Chondrocyte (in vitro differentiated cells): Measurements from ENCODE around the gene MRPL43. TPM values are rescaled to one million over a fixed set of nuclear protein-coding genes. Genes with fewer than 3 reads are reported as not detected.

Source experiments
- DNase-seq: peaks from one replicate; pipeline ENCODE4 v3.0.0; 2021; ENCODE audit warnings: mixed read lengths, low spot score
- H3K27ac Mint-ChIP-seq: one replicate; pipeline ENCODE4 v1.8.0; 2021; ENCODE audit warnings: mild to moderate bottlenecking, moderate library complexity, mixed read lengths; ENCODE audit not compliant: unreplicated experiment
- H3K27me3 Mint-ChIP-seq: 2 replicates; pipeline ENCODE4 v1.8.0; 2021; ENCODE audit warnings: low read depth, mixed read lengths
- H3K36me3 Mint-ChIP-seq: 2 replicates; pipeline ENCODE4 v1.8.0; 2021; ENCODE audit warnings: low read depth, mixed read lengths
- H3K4me1 Mint-ChIP-seq: 2 replicates; pipeline ENCODE4 v1.8.0; 2021; ENCODE audit warnings: low read depth, mild to moderate bottlenecking, mixed read lengths
- H3K4me3 Mint-ChIP-seq: one replicate; pipeline ENCODE4 v1.8.0; 2021; ENCODE audit warnings: mild to moderate bottlenecking, moderate library complexity, mixed read lengths; ENCODE audit not compliant: unreplicated experiment
- H3K9me3 Mint-ChIP-seq: 2 replicates; pipeline ENCODE4 v1.8.0; 2021; ENCODE audit warnings: low read depth, mixed read lengths
- total RNA-seq: library from RNA; stranded (reverse); gene quantifications from 3 replicates; pipeline ENCODE4 v1.2.1, GENCODE V29; 2021
- TF ChIP-seq, protein P1 (sequence below): fragments of 200-600 bp; sonication (generic); IDR thresholded peaks from 2 replicates; pipeline ENCODE4 v1.5.0; 2021; ENCODE audit warnings: antibody characterized with exemption, mild to moderate bottlenecking, moderate library complexity

MRPL43 gene
- total RNA-seq, 1 donor from 2014 or later: 54.0 TPM

DNA sequence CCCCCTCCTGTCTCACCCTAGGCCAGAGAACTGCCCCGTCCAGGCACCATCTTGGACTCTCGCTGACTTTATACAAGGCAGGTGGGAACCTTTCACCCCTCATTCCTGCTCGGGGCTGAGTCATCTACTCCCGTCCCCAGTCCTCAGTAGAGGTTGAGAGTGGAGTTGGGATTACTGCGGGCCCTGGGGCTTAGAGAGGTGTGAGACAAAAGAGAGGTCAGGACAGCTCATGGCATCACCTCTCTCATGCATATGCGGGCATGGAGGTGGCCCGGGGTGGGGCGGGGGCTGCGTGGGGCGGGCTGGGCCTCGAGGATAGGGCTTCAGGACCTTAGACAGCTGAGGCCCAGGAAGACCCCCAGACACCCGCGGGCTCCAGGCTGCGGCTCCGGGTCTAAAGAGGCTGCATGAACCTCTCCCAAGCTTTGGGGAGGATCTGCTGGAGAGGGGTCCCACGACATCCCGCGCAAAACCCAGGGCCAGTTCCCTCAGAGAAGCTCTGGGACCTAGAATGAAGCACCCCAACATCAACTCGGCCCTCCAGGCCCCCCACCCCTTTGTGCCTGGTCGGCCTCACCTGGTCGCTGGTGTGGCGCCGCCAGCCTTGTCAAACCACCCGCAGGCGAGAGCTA, 43.3 kb upstream of the MRPL43 start:
- Mint-ChIP-seq H3K4me1 (peaks cover 30% of the 10 kb centered on the region), H3K36me3 (no peaks in the 10 kb centered on the region), H3K4me3 (peak overlapping the region; percentile 96), H3K27ac (no peak overlapping the region), H3K9me3 (no peaks in the 10 kb centered on the region), H3K27me3 (no peaks in the 10 kb centered on the region)
- peak; percentile 65 for DNase-seq
- TF ChIP-seq, protein P1, sequence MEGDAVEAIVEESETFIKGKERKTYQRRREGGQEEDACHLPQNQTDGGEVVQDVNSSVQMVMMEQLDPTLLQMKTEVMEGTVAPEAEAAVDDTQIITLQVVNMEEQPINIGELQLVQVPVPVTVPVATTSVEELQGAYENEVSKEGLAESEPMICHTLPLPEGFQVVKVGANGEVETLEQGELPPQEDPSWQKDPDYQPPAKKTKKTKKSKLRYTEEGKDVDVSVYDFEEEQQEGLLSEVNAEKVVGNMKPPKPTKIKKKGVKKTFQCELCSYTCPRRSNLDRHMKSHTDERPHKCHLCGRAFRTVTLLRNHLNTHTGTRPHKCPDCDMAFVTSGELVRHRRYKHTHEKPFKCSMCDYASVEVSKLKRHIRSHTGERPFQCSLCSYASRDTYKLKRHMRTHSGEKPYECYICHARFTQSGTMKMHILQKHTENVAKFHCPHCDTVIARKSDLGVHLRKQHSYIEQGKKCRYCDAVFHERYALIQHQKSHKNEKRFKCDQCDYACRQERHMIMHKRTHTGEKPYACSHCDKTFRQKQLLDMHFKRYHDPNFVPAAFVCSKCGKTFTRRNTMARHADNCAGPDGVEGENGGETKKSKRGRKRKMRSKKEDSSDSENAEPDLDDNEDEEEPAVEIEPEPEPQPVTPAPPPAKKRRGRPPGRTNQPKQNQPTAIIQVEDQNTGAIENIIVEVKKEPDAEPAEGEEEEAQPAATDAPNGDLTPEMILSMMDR: no peak

DNA sequence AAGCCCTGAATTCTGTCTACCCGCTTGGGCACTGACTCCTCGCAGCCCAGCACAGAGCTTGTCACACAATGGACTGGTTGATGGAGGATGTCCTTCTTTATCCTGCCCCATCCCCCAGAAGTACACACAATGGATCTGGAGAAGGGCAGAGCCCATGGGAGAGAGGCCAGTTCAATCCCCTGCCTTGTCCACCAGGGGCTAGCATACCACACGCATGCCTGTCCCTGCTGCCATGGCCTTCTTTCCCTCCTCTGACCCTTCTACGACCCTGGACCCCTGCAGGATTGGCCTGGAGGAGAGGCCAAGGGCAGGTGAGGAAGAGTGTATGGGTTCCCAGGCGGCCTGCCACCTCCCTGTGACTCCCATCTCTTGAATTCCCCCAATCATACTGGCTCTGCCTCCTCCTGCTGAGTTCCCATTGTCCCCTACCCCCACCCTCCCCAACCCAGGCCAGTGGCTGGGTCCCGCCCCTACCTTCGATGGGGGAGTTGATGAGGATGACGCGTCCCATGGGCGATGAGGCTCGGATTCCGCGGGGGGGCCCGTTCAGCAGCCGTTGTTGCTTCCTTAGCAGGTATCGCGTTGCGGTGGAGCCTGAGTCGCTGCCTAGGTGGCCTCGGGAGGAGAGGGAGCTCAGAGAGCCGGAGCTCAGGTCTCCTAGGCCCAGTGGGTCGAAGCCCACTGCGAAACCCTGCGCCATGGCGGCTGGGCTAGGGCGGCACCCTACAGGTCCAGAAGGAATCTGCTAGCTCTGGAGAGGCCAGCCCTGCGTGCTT, 42.4 kb upstream of the MRPL43 start:
- no peak overlapping the region for H3K4me3 Mint-ChIP-seq
- no peaks in the 10 kb centered on the region for H3K36me3 Mint-ChIP-seq
- H3K9me3 Mint-ChIP-seq: no peaks in the 10 kb centered on the region
- no peak overlapping the region for H3K27ac Mint-ChIP-seq
- DNase-seq: peak; percentile 72
- peaks cover 28% of the 10 kb centered on the region for H3K4me1 Mint-ChIP-seq
- no peaks in the 10 kb centered on the region for H3K27me3 Mint-ChIP-seq
- TF ChIP-seq, protein P1: peak; percentile 25

DNA sequence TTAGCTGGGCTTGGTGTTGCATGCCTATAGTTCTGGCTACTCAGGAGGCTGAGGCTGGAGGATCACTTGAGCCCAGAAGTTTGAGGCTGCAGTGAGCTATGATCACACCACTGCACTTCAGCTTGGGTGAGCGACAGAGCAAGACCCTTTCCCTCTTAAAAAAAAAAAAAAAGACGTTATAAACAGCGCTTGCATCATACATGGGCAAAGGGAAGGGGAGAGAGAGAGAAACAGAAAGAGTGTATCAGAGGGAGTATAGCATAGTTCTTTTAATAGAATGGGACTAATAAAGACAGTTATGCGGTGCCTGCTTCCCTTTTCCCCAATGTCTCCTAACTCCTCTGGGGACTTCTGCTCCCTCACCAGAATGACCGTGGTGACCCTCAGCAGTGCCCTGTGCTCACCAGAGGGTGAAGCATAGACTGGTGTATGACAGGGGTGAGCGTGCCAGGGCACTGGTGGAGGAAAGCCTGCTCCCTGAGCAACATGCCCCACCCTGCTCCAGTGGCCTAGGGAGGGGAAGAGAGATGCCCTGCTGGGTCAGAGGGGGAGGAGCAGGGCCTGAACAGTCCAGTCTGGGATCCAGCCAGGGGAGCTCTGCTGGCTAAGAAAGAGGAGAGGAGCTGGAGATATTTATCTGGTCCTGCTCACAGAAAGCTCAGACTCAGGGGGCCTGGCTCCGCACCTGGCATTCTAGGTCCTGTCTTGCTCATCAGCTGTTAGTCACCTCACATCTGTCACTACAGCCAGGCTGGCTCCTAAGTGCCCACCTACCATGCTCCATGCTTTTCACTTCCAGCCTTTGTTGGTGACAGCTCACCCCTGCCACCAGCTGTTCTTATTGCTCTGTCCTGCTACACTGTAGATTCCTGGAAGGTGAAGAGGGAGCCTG, 41.4 kb upstream of the MRPL43 start:
- TF ChIP-seq, protein P1: no peak
- H3K4me1 Mint-ChIP-seq: peaks cover 20% of the 10 kb centered on the region
- no peak overlapping the region for H3K27ac Mint-ChIP-seq
- no peaks in the 10 kb centered on the region for H3K36me3 Mint-ChIP-seq
- no peaks in the 10 kb centered on the region for H3K27me3 Mint-ChIP-seq
- peak; percentile 75 for DNase-seq
- H3K9me3 Mint-ChIP-seq: no peaks in the 10 kb centered on the region
- H3K4me3 Mint-ChIP-seq: no peak overlapping the region

DNA sequence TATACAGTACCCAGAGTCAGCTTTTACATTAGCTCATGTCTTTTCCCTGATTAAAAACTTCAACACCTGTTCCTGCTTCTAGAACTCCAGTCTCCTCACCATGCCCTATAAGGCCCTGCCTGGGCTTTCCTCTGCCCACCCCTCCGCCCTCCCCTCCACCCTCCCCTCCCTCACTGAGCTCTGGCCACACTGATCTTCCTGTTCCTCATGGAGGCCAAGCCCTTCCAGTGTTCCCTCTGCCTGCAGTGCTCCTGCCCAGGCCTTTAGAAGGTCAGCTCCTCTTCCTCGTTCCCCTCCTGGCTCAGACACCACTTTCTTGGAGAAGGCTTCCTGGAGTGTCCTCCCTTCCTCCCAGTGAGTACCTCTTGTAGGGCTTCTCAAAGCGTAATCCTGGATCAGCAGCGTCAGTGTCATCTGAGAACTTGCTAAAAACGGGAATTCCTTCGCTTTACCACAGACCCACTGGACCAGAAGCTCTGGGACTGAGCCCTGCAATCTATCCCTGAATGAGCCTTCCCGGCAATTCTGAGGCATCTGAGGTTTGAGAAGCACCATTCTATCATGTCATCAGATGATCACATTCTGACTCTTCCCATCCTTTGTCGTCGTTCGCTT, 39.9 kb upstream of the MRPL43 start:
- no peak overlapping the region for H3K27ac Mint-ChIP-seq
- H3K4me1 Mint-ChIP-seq: peaks cover 8% of the 10 kb centered on the region
- no peaks in the 10 kb centered on the region for H3K9me3 Mint-ChIP-seq
- no peak overlapping the region for H3K4me3 Mint-ChIP-seq
- no peaks in the 10 kb centered on the region for H3K27me3 Mint-ChIP-seq
- DNase-seq: no peak
- no peaks in the 10 kb centered on the region for H3K36me3 Mint-ChIP-seq
- TF ChIP-seq, protein P1: no peak
